Ascending aorta (tissue), 2 donors: ENCODE measurements around the gene AVPI1. TPM values are rescaled to one million over a fixed set of nuclear protein-coding genes. Genes with fewer than 3 reads are reported as not detected.
A peak's percentile ranks its signal among the peaks of the same experiment; 100 is the strongest.
"Not testable (repeated sequence)": the region's sequence is repeated elsewhere in the genome, so short reads cannot be mapped to it uniquely, and the experiment has no call there.

Experiments used
- DNase-seq, 2 donors: peaks; one replicate each; pipeline ENCODE4 v3.0.0-alpha.2; 2019; ENCODE audit warnings: low spot score in 2 of 2
- H3K27ac ChIP-seq, 2 donors: fragments of 200-600 bp; sonication (generic); one replicate each; pipeline ENCODE4 v1.5.1; 2016 to 2017; ENCODE audit warnings: mild to moderate bottlenecking in 1 of 2
- H3K27me3 ChIP-seq: fragments of 200-600 bp; sonication (generic); one replicate; pipeline ENCODE4 v1.5.1; 2017
- H3K36me3 ChIP-seq, 2 donors: fragments of 200-600 bp; sonication (generic); one replicate each; pipeline ENCODE4 v1.5.1; 2016
- H3K4me1 ChIP-seq, 2 donors: fragments of 200-600 bp; sonication (generic); one replicate each; pipeline ENCODE4 v1.5.1; 2016 to 2017; ENCODE audit warnings: mild to moderate bottlenecking in 1 of 2
- H3K4me3 ChIP-seq, 2 donors: fragments of 200-600 bp; sonication (generic); one replicate each; pipeline ENCODE4 v1.5.1; 2016 to 2017; ENCODE audit warnings: mild to moderate bottlenecking in 1 of 2
- H3K9me3 ChIP-seq, 2 donors: fragments of 200-600 bp; sonication (generic); one replicate each; pipeline ENCODE4 v1.5.1; 2016
- intact Hi-C: fragments of 100-400 bp; cut with DNase I; formaldehyde crosslinking; loops from one replicate; pipeline ENCODE4 v1.15.1; 2023
- total RNA-seq: library from RNA; depleted of rRNA; stranded (reverse); fragments of >200 nt; gene quantifications from one replicate; pipeline ENCODE4 v1.1.0, GENCODE V29; 2016
- TF ChIP-seq, protein P1 (sequence below), 3 experiments: fragments of 200-600 bp in 2 of 3; fragments of 450-650 bp in 1 of 3; sonication (generic) in 2 of 3; IDR thresholded peaks; one replicate each; pipeline ENCODE4 v1.5.1; 2016 to 2019; ENCODE audit warnings: antibody characterized with exemption in 3 of 3, mild to moderate bottlenecking in 1 of 3, moderate library complexity in 1 of 3

Gene AVPI1
- total RNA-seq, 1 donor from 2014 or later = 23.7 TPM

DNA sequence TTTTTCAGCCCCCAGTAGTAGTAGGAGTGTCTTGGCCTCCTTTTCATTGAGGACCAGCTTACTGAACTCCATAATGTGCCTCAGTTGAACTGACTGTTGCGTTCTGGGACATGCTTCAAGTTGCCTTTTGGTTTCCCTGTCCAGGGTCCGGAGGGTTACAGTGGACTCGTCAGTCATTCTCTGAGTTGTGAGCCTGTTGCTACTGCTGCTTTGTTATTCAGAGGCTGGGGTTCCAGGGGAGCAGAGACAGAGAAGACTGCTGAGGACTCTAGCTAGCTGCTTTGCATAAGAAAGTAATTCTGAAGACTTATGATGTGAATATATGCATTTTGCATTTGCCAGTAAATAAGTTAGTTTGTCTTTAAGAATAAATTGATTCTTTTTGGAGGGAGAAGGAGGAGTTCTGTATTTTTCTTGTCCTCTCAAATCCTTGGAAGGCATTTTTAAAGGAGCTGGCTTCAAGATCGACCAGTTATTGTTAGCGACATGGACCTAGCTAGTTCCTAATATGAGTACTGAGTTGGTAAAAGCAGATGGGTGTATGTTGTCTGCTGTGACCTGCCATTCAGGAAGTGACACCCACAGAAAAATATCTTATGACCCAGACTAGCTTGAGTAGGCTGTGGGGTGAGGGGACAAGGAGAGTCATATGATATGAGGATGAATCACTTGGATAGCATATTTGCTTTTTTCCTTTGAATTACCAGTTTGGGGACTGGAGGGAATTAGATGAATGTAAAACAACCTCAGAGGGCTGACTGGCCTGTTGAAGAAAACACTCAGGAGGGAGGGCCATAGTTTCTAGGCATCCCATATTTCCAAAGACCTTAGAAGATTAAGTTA is 38.3 kb downstream of the AVPI1 start:
- intact Hi-C loops = loop anchor here (10.0 kb wide), 1 partner anchor 624 kb away; no protein-coding TSS in a partner anchor
- H3K36me3 ChIP-seq = peaks cover 26 to 42% of the 10 kb centered on the region in 2 donors
- no peaks in the 10 kb centered on the region for H3K9me3 ChIP-seq
- peak overlapping the region; percentile 37 to 72 for H3K27ac ChIP-seq
- no peaks in the 10 kb centered on the region for H3K27me3 ChIP-seq
- no peak overlapping the region for H3K4me3 ChIP-seq
- H3K4me1 ChIP-seq = no peaks in the 10 kb centered on the region
- TF ChIP-seq, protein P1, sequence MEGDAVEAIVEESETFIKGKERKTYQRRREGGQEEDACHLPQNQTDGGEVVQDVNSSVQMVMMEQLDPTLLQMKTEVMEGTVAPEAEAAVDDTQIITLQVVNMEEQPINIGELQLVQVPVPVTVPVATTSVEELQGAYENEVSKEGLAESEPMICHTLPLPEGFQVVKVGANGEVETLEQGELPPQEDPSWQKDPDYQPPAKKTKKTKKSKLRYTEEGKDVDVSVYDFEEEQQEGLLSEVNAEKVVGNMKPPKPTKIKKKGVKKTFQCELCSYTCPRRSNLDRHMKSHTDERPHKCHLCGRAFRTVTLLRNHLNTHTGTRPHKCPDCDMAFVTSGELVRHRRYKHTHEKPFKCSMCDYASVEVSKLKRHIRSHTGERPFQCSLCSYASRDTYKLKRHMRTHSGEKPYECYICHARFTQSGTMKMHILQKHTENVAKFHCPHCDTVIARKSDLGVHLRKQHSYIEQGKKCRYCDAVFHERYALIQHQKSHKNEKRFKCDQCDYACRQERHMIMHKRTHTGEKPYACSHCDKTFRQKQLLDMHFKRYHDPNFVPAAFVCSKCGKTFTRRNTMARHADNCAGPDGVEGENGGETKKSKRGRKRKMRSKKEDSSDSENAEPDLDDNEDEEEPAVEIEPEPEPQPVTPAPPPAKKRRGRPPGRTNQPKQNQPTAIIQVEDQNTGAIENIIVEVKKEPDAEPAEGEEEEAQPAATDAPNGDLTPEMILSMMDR (IDR thresholded peaks at IDR 0.05) = no peak
- no peak for DNase-seq

- peaks cover 27 to 30% of the 10 kb centered on the region in 2 donors for H3K36me3 ChIP-seq
- H3K27me3 ChIP-seq = no peaks in the 10 kb centered on the region
- H3K4me3 ChIP-seq = no peak overlapping the region
- TF ChIP-seq, protein P1 (IDR thresholded peaks at IDR 0.05) = no peak
- DNase-seq = no peak
- H3K9me3 ChIP-seq = no peaks in the 10 kb centered on the region
- intact Hi-C loops = loop anchor here (10.0 kb wide), 1 partner anchor 623 kb away; no protein-coding TSS in a partner anchor
- H3K4me1 ChIP-seq = peaks cover 0 to 3% of the 10 kb centered on the region in 2 donors
- peak overlapping the region in 1 of 2 donors; percentile 72 for H3K27ac ChIP-seq
Measured at GRCh38 chr10:97647556-97647955, 39.5 kb downstream of the AVPI1 start.

- no peaks in the 10 kb centered on the region for H3K27me3 ChIP-seq
- TF ChIP-seq, protein P1 (IDR thresholded peaks at IDR 0.05) = no peak
- peaks cover 10 to 20% of the 10 kb centered on the region in 2 donors for H3K36me3 ChIP-seq
- no peaks in the 10 kb centered on the region for H3K9me3 ChIP-seq
- no peak overlapping the region for H3K27ac ChIP-seq
- no peak overlapping the region for H3K4me3 ChIP-seq
- DNase-seq = no peak
- intact Hi-C loops = loop anchor here (10.0 kb wide), 1 partner anchor 620 kb away; no protein-coding TSS in a partner anchor
- peaks cover 0 to 13% of the 10 kb centered on the region in 2 donors for H3K4me1 ChIP-seq
Measured at GRCh38 chr10:97644936-97645335, 42.1 kb downstream of the AVPI1 start.

GRCh38 chr10:97643441-97643985 is 43.5 kb downstream of the AVPI1 start:
- intact Hi-C loops = loop anchor here (10.0 kb wide), 1 partner anchor 619 kb away; no protein-coding TSS in a partner anchor
- no peak overlapping the region for H3K27ac ChIP-seq

DNA sequence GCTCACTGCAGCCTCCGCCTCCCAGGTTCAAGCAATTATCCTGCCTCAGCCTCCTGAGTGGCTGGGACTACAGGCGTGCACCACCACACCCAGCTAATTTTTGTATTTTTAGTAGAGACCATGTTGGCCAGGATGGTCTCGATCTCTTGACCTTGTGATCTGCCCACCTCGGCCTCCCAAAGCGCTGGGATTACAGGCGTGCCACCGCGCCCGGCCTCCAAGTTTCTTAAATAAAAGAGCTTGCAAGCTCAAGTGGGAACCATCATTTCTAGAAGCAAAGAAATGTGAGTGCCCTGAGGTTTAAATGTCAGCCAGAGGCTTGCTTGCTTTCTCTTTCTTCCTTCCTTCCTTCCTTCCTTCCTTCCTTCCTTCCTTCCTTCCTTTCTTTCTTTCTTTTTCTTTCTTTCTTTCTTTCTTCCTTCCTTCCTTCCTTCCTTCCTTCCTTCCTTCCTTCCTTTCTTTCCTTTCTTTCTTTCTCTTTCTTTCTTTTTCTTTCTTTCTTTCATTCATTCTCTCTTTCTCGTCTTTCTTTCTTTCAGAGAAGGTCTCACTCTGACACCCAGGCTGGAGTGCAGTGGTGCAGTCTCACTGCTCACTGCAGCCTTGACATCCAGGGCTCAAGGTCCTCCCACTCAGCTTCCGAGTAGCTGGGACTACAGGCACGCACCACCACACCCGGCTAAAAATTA is 44.4 kb downstream of the AVPI1 start:
- H3K36me3 ChIP-seq = peaks cover 10 to 20% of the 10 kb centered on the region in 2 donors
- H3K27ac ChIP-seq, H3K27me3 ChIP-seq, H3K9me3 ChIP-seq, DNase-seq: not testable (repeated sequence)
- peaks cover 0 to 13% of the 10 kb centered on the region in 2 donors for H3K4me1 ChIP-seq
- H3K4me3 ChIP-seq = peak overlapping the region in 1 of 2 donors; percentile 96
- intact Hi-C loops = loop anchor here (10.0 kb wide), 1 partner anchor 618 kb away; no protein-coding TSS in a partner anchor

More at GRCh38 chr10:97643441-97643985, 43.5 kb downstream of the AVPI1 start:
- Histone ChIP-seq H3K27me3 (no peaks in the 10 kb centered on the region), H3K9me3 (no peaks in the 10 kb centered on the region), H3K36me3 (peaks cover 10 to 20% of the 10 kb centered on the region in 2 donors), H3K4me3 (no peak overlapping the region), H3K4me1 (peaks cover 0 to 13% of the 10 kb centered on the region in 2 donors)
- DNase-seq = no peak
- TF ChIP-seq, protein P1 (IDR thresholded peaks at IDR 0.05) = no peak
